SK-N-SH (cell line): ENCODE measurements around the gene DGCR8.

ENCODE experiments used
- CTCF ChIP-seq: fragments of 200-600 bp; sonication (generic); IDR thresholded peaks from 2 replicates; pipeline ENCODE4 v1.6.1; 2017; ENCODE audit warnings: antibody characterized with exemption, mild to moderate bottlenecking, moderate library complexity
- MAX ChIP-seq: IDR thresholded peaks from 2 replicates; pipeline ENCODE4 v1.4.0; 2012; ENCODE audit warnings: low read depth
- RFX5 ChIP-seq: IDR thresholded peaks from 2 replicates; pipeline ENCODE4 v1.6.1; 2012; ENCODE audit warnings: mild to moderate bottlenecking, improper control_type of control experiment, low read length
- SMC3 ChIP-seq: IDR thresholded peaks from 2 replicates; pipeline ENCODE4 v1.6.1; 2012; ENCODE audit warnings: low read depth, low read length, improper control_type of control experiment
- TAF1 ChIP-seq: IDR thresholded peaks from 2 replicates; pipeline ENCODE4 v1.6.1; 2012; ENCODE audit warnings: low read depth, mild to moderate bottlenecking, low read length, moderate library complexity, borderline replicate concordance
- USF1 ChIP-seq: IDR thresholded peaks from 2 replicates; pipeline ENCODE4 v1.4.0; 2012; ENCODE audit warnings: low read depth, borderline replicate concordance
- USF2 ChIP-seq: fragments of 150-350 bp; IDR thresholded peaks from 2 replicates; pipeline ENCODE4 v1.6.1; 2017; ENCODE audit warnings: antibody characterized with exemption, low read length, low read depth, borderline replicate concordance

- no peak for TF ChIP-seq SMC3
- TF ChIP-seq MAX = peak; percentile 92
- no peak for TF ChIP-seq CTCF
- TF ChIP-seq TAF1 = peak; percentile 91
- no peak for TF ChIP-seq USF2
- no peak; the same call in 1 of the 2 replicates for TF ChIP-seq RFX5
- no peak for TF ChIP-seq USF1
These were observed at the start of gene DGCR8 for GRCh38 chr22:20079745-20080444.
